GM23248 (cell line): ENCODE measurements around the gene TCOF1. TPM values are rescaled to one million over a fixed set of nuclear protein-coding genes. Genes with fewer than 3 reads are reported as not detected.
A peak's percentile ranks its signal among the peaks of the same experiment; 100 is the strongest.

Experiments
- DNase-seq: peaks from one replicate; pipeline ENCODE4 v3.0.0-alpha.2; 2015
- H2AFZ ChIP-seq: fragments of 200-600 bp; sonication (generic); 2 replicates; pipeline ENCODE4 v1.6.1; 2016; ENCODE audit warnings: antibody characterized with exemption
- H3F3A ChIP-seq: fragments of 200-600 bp; sonication (generic); 2 replicates; pipeline ENCODE4 v1.6.1; 2016; ENCODE audit warnings: mild to moderate bottlenecking, antibody characterized with exemption, mixed run types; ENCODE audit not compliant: insufficient read depth
- H3K27ac ChIP-seq: fragments of 200-600 bp; sonication (generic); 2 replicates; pipeline ENCODE4 v1.5.1; 2016; ENCODE audit warnings: mild to moderate bottlenecking
- H3K27me3 ChIP-seq: fragments of 200-600 bp; sonication (generic); replicated peaks from 2 replicates; pipeline ENCODE4 v1.6.1; 2016; ENCODE audit warnings: mild to moderate bottlenecking; ENCODE audit not compliant: insufficient read depth
- H3K36me3 ChIP-seq: fragments of 200-600 bp; sonication (generic); 2 replicates; pipeline ENCODE4 v1.6.1; 2016; ENCODE audit warnings: low read depth, mild to moderate bottlenecking
- H3K4me1 ChIP-seq: fragments of 200-600 bp; sonication (generic); 2 replicates; pipeline ENCODE4 v1.6.1; 2016; ENCODE audit warnings: mild to moderate bottlenecking; ENCODE audit not compliant: insufficient read depth
- H3K4me2 ChIP-seq: fragments of 200-600 bp; sonication (generic); one replicate; pipeline ENCODE4 v1.6.1; 2016; ENCODE audit warnings: mild to moderate bottlenecking; ENCODE audit not compliant: unreplicated experiment
- H3K4me3 ChIP-seq: fragments of 200-600 bp; sonication (generic); 2 replicates; pipeline ENCODE4 v1.5.1; 2016; ENCODE audit warnings: mild to moderate bottlenecking
- H3K79me2 ChIP-seq: fragments of 200-600 bp; sonication (generic); 2 replicates; pipeline ENCODE4 v1.6.1; 2016; ENCODE audit warnings: mild to moderate bottlenecking; ENCODE audit not compliant: insufficient read depth
- H3K9ac ChIP-seq: fragments of 200-600 bp; sonication (generic); 2 replicates; pipeline ENCODE4 v1.6.1; 2016; ENCODE audit warnings: mild to moderate bottlenecking
- H3K9me2 ChIP-seq: fragments of 200-600 bp; sonication (generic); 2 replicates; pipeline ENCODE4 v1.6.1; 2016; ENCODE audit warnings: mixed run types, mild to moderate bottlenecking, moderate library complexity; ENCODE audit not compliant: insufficient read depth
- H3K9me3 ChIP-seq: fragments of 200-600 bp; sonication (generic); one replicate; pipeline ENCODE4 v1.6.1; 2017; ENCODE audit warnings: low read depth
- H4K20me1 ChIP-seq: fragments of 200-600 bp; sonication (generic); 2 replicates; pipeline ENCODE4 v1.6.0; 2016; ENCODE audit not compliant: insufficient read depth
- EZH2 ChIP-seq: fragments of 200-600 bp; sonication (generic); IDR thresholded peaks from 2 replicates; pipeline ENCODE4 v1.6.1; 2018; ENCODE audit warnings: antibody characterized with exemption, mild to moderate bottlenecking; ENCODE audit not compliant: insufficient read depth, poor library complexity, severe bottlenecking
- EZH2phosphoT487 ChIP-seq: fragments of 200-600 bp; sonication (generic); IDR thresholded peaks from 2 replicates; pipeline ENCODE4 v1.6.1; 2018; ENCODE audit warnings: antibody characterized with exemption, moderate library complexity, mild to moderate bottlenecking, low read depth; ENCODE audit not compliant: insufficient read depth
- WGBS, 2 experiments: methylation state at CpG; one replicate each; pipeline ENCODE4 v1.1.6; 2015 to 2017; ENCODE audit warnings: low lambda C conversion rate in 2 of 2, low coverage in 1 of 2; ENCODE audit errors: missing lambda C conversion rate in 2 of 2; 5-methylcytosine and 5-hydroxymethylcytosine counted together
- in situ Hi-C: fragments of 300-500 bp; cut with MboI; formaldehyde crosslinking; loops from 2 replicates; pipeline ENCODE4 v1.15.0; 2020
- polyA plus RNA-seq: library from polyadenylated mRNA; unstranded; fragments of >200 nt; fragmentation: Nextera tagmentation; extraction: Ambion mirVana; gene quantifications from 2 replicates; pipeline ENCODE4 v1.2.1, GENCODE V29; 2016
- total RNA-seq: library from RNA; depleted of rRNA; stranded (reverse); fragments of >200 nt; shearing (Covaris generic); gene quantifications from 2 replicates; pipeline ENCODE4 v1.2.3, GENCODE V29; 2014

The TCOF1 gene
- total and polyA plus RNA-seq, 2 experiments from 2014 or later: 15.1 to 18.0 TPM

- no peaks in the 10 kb centered on the region for H3K79me2 ChIP-seq
- H4K20me1 ChIP-seq: no peaks in the 10 kb centered on the region
- H3K4me2 ChIP-seq: no peak overlapping the region
- no peaks in the 10 kb centered on the region for H3K27me3 ChIP-seq
- no peak overlapping the region for H3K9ac ChIP-seq
- peaks cover 6% of the 10 kb centered on the region; the same call in 1 of the 2 replicates for H3K36me3 ChIP-seq
- H3K27ac ChIP-seq: no peak overlapping the region
- no peaks in the 10 kb centered on the region for H3F3A ChIP-seq
- WGBS, 2 experiments: 84 to 85% methylated on average over 14 of the region's 14 CpGs
- peak; percentile 72 for DNase-seq
- no peak overlapping the region for H3K4me3 ChIP-seq
- in situ Hi-C loops: no loop called here
- TF ChIP-seq EZH2: no peak
- H2AFZ ChIP-seq: no peak overlapping the region
- no peaks in the 10 kb centered on the region for H3K9me2 ChIP-seq
- no peaks in the 10 kb centered on the region for H3K4me1 ChIP-seq
- no peaks in the 10 kb centered on the region for H3K9me3 ChIP-seq
Measured at GRCh38 chr5:150397146-150397781, 39.8 kb downstream of the TCOF1 start.

GRCh38 chr5:150397782-150398721, 40.6 kb downstream of the TCOF1 start:
- Histone ChIP-seq H3K36me3 (peaks cover 6% of the 10 kb centered on the region; the same call in 1 of the 2 replicates), H2AFZ (no peak overlapping the region)
- 85 to 86% methylated on average over 13 of the region's 13 CpGs for WGBS, 2 experiments

GRCh38 chr5:150398722-150399523, 41.4 kb downstream of the TCOF1 start:
- H4K20me1 ChIP-seq: no peaks in the 10 kb centered on the region
- no peak overlapping the region for H3K4me3 ChIP-seq
- 72 to 84% methylated on average over 12 of the region's 12 CpGs for WGBS, 2 experiments
- no peaks in the 10 kb centered on the region for H3K4me1 ChIP-seq
- DNase-seq: peak; percentile 24
- no peaks in the 10 kb centered on the region for H3K9me2 ChIP-seq
- H3K27ac ChIP-seq: no peak overlapping the region
- H3K36me3 ChIP-seq: peaks cover 4% of the 10 kb centered on the region; the same call in 1 of the 2 replicates
- H3F3A ChIP-seq: no peaks in the 10 kb centered on the region
- no peaks in the 10 kb centered on the region for H3K9me3 ChIP-seq
- in situ Hi-C loops: no loop called here
- TF ChIP-seq EZH2phosphoT487 (no peak), EZH2 (no peak)
- no peak overlapping the region for H3K9ac ChIP-seq
- H3K27me3 ChIP-seq: no peaks in the 10 kb centered on the region
- no peak overlapping the region for H2AFZ ChIP-seq
- no peaks in the 10 kb centered on the region for H3K79me2 ChIP-seq
- no peak overlapping the region for H3K4me2 ChIP-seq

More at GRCh38 chr5:150397782-150398721, 40.6 kb downstream of the TCOF1 start:
- Histone ChIP-seq H3K9me3 (no peaks in the 10 kb centered on the region), H3K4me2 (no peak overlapping the region), H3K9ac (no peak overlapping the region), H3K9me2 (no peaks in the 10 kb centered on the region), H4K20me1 (no peaks in the 10 kb centered on the region), H3K79me2 (no peaks in the 10 kb centered on the region), H3K27me3 (no peaks in the 10 kb centered on the region), H3F3A (no peaks in the 10 kb centered on the region), H3K27ac (no peak overlapping the region), H3K4me1 (no peaks in the 10 kb centered on the region), H3K4me3 (no peak overlapping the region)
- TF ChIP-seq EZH2phosphoT487 (no peak), EZH2 (no peak)
- in situ Hi-C loops: no loop called here
- no peak for DNase-seq

GRCh38 chr5:150399524-150400211, 42.2 kb downstream of the TCOF1 start:
- no peak for DNase-seq
- Histone ChIP-seq H3K4me2 (no peak overlapping the region), H3K9ac (no peak overlapping the region), H2AFZ (no peak overlapping the region), H3K4me3 (no peak overlapping the region), H3F3A (no peaks in the 10 kb centered on the region), H3K9me3 (no peaks in the 10 kb centered on the region), H3K79me2 (no peaks in the 10 kb centered on the region), H3K27me3 (no peaks in the 10 kb centered on the region), H3K9me2 (no peaks in the 10 kb centered on the region), H3K4me1 (no peaks in the 10 kb centered on the region), H3K27ac (no peak overlapping the region), H3K36me3 (no peaks in the 10 kb centered on the region), H4K20me1 (no peaks in the 10 kb centered on the region)
- TF ChIP-seq EZH2 (no peak), EZH2phosphoT487 (no peak)
- WGBS, 2 experiments: 87 to 89% methylated on average over 11 of the region's 11 CpGs
- in situ Hi-C loops: no loop called here
